AG04450 (cell line): ENCODE data around the gene NTF3. TPM values are rescaled to one million over a fixed set of nuclear protein-coding genes. Genes with fewer than 3 reads are reported as not detected.

ENCODE experiments used
- CTCF ChIA-PET: fragments of 300-600, 350-600 bp; formaldehyde crosslinking; extraction: SDS; loops from one replicate; lab custom pipeline; 2022; ENCODE audit warnings: antibody characterized with exemption, inconsistent platforms; lab: Charles Lee
- POLR2A ChIA-PET: fragments of 350-600 bp; formaldehyde crosslinking; extraction: SDS; loops from one replicate; lab custom pipeline; 2021; ENCODE audit warnings: antibody characterized with exemption, inconsistent platforms; lab: Yijun Ruan, JAX
- DNase-seq: peaks from one replicate; pipeline ENCODE4 v3.0.0-alpha.2; 2011; ENCODE audit warnings: low read depth, low spot score
- H3K27ac ChIP-seq: one replicate; pipeline ENCODE4 v1.5.1; 2012; ENCODE audit warnings: low read depth, low read length, control low read depth
- H3K27me3 ChIP-seq: one replicate; pipeline ENCODE4 v1.6.0; 2012; ENCODE audit warnings: low read length; ENCODE audit not compliant: control insufficient read depth, insufficient read depth
- H3K4me3 ChIP-seq: 2 replicates; pipeline ENCODE4 v1.5.1; 2011; ENCODE audit warnings: mild to moderate bottlenecking, low read depth, low read length, control low read depth
- H3K9me3 ChIP-seq: 2 replicates; pipeline ENCODE4 v1.5.1; 2012; ENCODE audit warnings: low read length; ENCODE audit not compliant: control insufficient read depth, insufficient read depth
- polyA plus RNA-seq: library from polyadenylated mRNA; depleted of rRNA; stranded (reverse); fragments of >200 nt; gene quantifications from 2 replicates; pipeline ENCODE4 v1.2.3, GENCODE V29; 2011
- TF ChIP-seq, protein P1 (sequence below): IDR thresholded peaks from 2 replicates; pipeline ENCODE4 v1.5.1; 2011; ENCODE audit warnings: low read depth, low read length, control low read depth, inconsistent platforms

Gene NTF3
- polyA plus RNA-seq, 1 experiment, result 31.5 TPM

DNA sequence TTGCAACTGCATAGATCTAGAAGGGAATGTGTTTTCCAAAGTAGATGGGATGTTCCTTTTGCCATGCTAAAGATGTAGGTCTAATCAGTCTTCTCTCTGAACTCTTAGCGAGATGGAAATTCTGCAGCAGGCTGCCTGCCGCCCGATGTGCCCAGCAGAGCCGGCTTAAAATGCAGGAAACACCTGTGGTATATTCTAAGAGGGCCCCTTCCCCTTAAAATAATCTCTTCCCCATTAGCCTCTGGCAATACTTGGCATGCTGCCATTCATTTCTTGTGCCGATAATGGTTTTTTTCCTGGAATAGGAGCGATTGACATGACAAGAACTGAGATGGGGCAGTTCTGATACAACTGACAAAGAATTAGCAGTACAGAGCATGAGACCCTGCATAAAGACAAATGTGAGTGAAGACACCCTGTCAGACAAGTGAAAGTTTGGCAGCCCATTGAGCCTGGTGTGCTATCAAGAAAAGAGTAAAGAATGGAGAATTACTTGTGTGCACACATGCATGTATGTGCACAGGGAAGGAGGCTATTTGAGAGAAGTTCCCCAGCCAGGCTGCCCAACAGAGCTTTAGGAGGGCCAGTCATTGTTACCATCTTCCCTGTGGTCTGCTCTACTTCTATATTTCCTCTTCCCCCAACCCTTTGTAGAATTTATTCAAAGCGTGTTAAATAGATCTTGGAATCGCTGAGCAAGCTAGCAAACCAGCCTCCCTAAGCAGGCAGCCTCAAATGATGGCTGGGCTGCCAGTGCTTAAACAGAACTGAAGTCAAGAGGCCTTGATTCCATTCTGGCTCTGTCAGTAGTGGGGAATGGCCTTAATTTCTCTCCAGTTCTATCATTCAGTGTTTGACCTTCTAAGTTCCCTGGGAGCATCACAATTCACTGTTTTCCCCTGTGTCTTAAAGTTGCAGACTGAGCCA lies 29.6 kb upstream of the NTF3 start:
- peaks cover 18% of the 10 kb centered on the region for H3K27me3 ChIP-seq
- no peak for DNase-seq
- H3K9me3 ChIP-seq, result no peaks in the 10 kb centered on the region
- no peak overlapping the region for H3K4me3 ChIP-seq
- no peak overlapping the region for H3K27ac ChIP-seq
- POLR2A ChIA-PET, result no interaction called here
- TF ChIP-seq, protein P1, sequence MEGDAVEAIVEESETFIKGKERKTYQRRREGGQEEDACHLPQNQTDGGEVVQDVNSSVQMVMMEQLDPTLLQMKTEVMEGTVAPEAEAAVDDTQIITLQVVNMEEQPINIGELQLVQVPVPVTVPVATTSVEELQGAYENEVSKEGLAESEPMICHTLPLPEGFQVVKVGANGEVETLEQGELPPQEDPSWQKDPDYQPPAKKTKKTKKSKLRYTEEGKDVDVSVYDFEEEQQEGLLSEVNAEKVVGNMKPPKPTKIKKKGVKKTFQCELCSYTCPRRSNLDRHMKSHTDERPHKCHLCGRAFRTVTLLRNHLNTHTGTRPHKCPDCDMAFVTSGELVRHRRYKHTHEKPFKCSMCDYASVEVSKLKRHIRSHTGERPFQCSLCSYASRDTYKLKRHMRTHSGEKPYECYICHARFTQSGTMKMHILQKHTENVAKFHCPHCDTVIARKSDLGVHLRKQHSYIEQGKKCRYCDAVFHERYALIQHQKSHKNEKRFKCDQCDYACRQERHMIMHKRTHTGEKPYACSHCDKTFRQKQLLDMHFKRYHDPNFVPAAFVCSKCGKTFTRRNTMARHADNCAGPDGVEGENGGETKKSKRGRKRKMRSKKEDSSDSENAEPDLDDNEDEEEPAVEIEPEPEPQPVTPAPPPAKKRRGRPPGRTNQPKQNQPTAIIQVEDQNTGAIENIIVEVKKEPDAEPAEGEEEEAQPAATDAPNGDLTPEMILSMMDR, result no peak
- CTCF ChIA-PET, result interaction anchor here (0.6 kb wide), 1 partner anchor 77 kb away, joined by 3 read pairs; no protein-coding TSS in a partner anchor

DNA sequence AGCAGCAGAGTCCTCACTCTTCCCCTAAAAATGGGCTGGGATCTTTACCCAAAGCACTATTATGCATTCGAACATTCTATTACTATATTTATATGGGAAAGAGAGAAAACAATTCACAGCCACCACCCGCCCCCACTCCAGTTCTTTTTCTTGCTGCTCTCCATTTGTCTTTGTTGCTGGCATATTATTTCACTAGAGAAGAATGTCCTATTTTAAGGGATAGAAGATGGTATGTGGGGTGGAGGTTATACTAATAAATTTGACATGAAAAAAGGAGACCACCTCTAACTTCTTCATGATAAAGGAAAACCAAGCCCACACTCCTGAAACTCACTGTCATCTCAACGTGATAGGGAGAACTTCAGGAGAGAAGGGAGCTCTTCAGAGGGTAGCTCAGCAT lies 28.5 kb upstream of the NTF3 start:
- CTCF ChIA-PET, result no interaction called here
- no peak overlapping the region for H3K4me3 ChIP-seq

DNA sequence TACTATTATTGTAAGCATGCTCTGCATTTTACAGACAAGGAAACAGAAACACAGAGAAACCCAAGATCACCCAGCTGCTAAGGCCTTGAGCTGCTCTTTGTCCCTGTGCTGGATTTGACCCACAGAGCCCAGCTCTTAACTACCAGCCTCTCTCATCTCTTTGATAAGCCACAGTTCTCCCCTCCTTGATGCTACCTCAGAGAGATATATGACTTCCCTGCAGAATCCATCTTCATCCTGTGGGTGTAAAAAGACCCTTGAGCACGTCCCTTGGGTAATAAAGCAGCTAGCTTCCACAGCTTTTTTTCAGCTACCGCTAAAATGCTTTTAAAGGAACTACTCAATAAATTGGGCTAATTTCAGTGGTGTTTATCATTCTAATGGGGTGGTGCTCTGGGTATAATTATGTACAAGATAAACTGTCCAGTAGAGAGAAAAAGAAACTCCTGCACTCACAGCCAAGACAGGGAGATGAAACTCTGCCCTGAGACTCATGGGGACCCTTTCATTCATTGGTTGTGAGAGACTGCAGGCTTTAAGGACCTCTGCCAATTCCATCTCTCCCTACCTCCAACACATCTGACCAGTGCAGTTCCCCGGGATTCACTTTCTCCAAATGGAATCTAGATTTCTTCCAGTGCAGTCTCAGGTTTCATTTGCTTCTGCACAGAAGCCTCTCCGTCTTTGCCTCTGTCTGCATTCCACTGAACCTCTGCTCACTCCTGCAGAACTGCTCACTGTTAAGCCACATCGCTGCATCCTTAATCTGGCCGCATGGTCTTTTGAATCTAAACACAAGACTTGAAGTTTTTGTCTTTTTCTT lies 24.7 kb upstream of the NTF3 start:
- CTCF ChIA-PET, result interaction anchor here (0.9 to 1.0 kb wide), 2 partner anchors 11 to 21 kb away, joined by 5 read pairs; no protein-coding TSS in a partner anchor

More for the DNA sequence above, 28.5 kb upstream of the NTF3 start:
- Histone ChIP-seq H3K27ac (no peak overlapping the region), H3K27me3 (peaks cover 14% of the 10 kb centered on the region), H3K9me3 (no peaks in the 10 kb centered on the region)
- TF ChIP-seq, protein P1, result no peak
- no peak for DNase-seq
- POLR2A ChIA-PET, result no interaction called here

DNA sequence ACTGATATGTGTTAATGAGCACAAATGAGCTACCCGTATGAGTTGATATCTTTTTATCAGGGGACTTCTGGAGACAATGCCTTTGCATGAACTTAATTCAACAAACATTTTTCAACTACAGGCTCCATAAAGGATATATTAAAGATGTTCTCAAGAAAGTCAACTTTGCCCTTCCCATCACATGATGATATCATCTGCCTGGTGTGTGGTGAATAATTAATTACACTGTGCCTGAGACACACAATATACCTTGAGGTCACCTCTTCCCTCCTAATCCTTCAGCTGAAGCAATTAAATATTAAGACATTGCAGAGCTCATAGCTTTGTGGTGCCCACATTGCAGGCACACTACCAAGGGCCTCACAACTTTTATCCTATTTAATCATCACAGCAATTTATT lies 22.3 kb upstream of the NTF3 start:
- no peak overlapping the region for H3K27ac ChIP-seq

More for the DNA sequence above, 24.7 kb upstream of the NTF3 start:
- H3K4me3 ChIP-seq, result no peak overlapping the region
- TF ChIP-seq, protein P1, result no peak
- DNase-seq, result no peak
- no peak overlapping the region for H3K27ac ChIP-seq
- H3K27me3 ChIP-seq, result peaks cover 13% of the 10 kb centered on the region
- POLR2A ChIA-PET, result no interaction called here
- H3K9me3 ChIP-seq, result no peaks in the 10 kb centered on the region

More for the DNA sequence above, 22.3 kb upstream of the NTF3 start:
- CTCF ChIA-PET, result no interaction called here
- no peak for DNase-seq
- POLR2A ChIA-PET, result interaction anchor here (0.7 kb wide), 1 partner anchor 113 kb away, joined by 3 read pairs; no protein-coding TSS in a partner anchor
- Histone ChIP-seq H3K4me3 (no peak overlapping the region), H3K9me3 (no peaks in the 10 kb centered on the region), H3K27me3 (peaks cover 7% of the 10 kb centered on the region)
- TF ChIP-seq, protein P1, result no peak
